H1 (cell line): ENCODE results near the gene BEAN1. TPM values are rescaled to one million over a fixed set of nuclear protein-coding genes. Genes with fewer than 3 reads are reported as not detected.
A peak's percentile ranks its signal among the peaks of the same experiment; 100 is the strongest.

Source experiments
- CTCF ChIA-PET: fragments of 300-600 bp; sonication (Branson Sonifier 250); formaldehyde crosslinking; loops from one replicate; lab custom pipeline; 2021; ENCODE audit not compliant: partially characterized antibody; lab: Charles Lee
- POLR2A ChIA-PET: fragments of 300-600 bp; sonication (Branson Sonifier 250); formaldehyde crosslinking; loops from one replicate; lab custom pipeline; 2021; ENCODE audit warnings: inconsistent platforms; ENCODE audit not compliant: partially characterized antibody; lab: Charles Lee
- DNase-seq, 2 experiments: peaks; one replicate each; pipeline versions ENCODE4 v3.0.0 to v3.0.0-alpha.2; 2010 to 2022; ENCODE audit warnings: low spot score in 2 of 2, low read depth in 1 of 2, mixed read lengths in 1 of 2
- FAIRE-seq: peaks from 2 replicates; lab custom pipeline; 2011; peaks lifted over from hg19 to GRCh38; lab: Jason Lieb, UNC
- H2AFZ ChIP-seq: 2 replicates; pipeline ENCODE4 v1.8.1; 2012; ENCODE audit warnings: low read length, inconsistent platforms
- H2AK5ac ChIP-seq: 2 replicates; pipeline ENCODE4 v1.6.1; 2013; ENCODE audit warnings: low read depth, low read length
- H2BK120ac ChIP-seq: replicated peaks from 2 replicates; pipeline ENCODE3; 2013; ENCODE audit warnings: low read depth, low read length, inconsistent platforms
- H2BK12ac ChIP-seq: 2 replicates; pipeline ENCODE4 v1.6.1; 2013; ENCODE audit warnings: low read depth, low read length
- H2BK15ac ChIP-seq: 2 replicates; pipeline ENCODE4 v1.6.1; 2013; ENCODE audit warnings: low read length
- H2BK20ac ChIP-seq: 2 replicates; pipeline ENCODE4 v1.6.1; 2013; ENCODE audit warnings: low read length
- H2BK5ac ChIP-seq: 2 replicates; pipeline ENCODE4 v1.6.1; 2013; ENCODE audit warnings: low read depth, low read length
- H3K14ac ChIP-seq: 2 replicates; pipeline ENCODE4 v1.6.1; 2013; ENCODE audit warnings: inconsistent platforms; ENCODE audit not compliant: insufficient read length
- H3K18ac ChIP-seq: 2 replicates; pipeline ENCODE4 v1.6.1; 2013; ENCODE audit warnings: low read length; ENCODE audit errors: extremely low read depth
- H3K23ac ChIP-seq: 2 replicates; pipeline ENCODE4 v1.6.1; 2013; ENCODE audit warnings: inconsistent platforms; ENCODE audit not compliant: insufficient read length
- H3K23me2 ChIP-seq: 2 replicates; pipeline ENCODE4 v1.6.1; 2013; ENCODE audit warnings: low read depth, low read length
- H3K27ac ChIP-seq: 2 replicates; pipeline ENCODE4 v1.6.1; 2011; ENCODE audit warnings: low read depth, low read length, inconsistent platforms
- H3K27me3 ChIP-seq, 4 experiments: replicated peaks in 1 of 4; 1 replicate in 1 of 4; 2 replicates in 3 of 4; pipeline versions ENCODE4 v1.6.1 to v1.8.1; 2011 to 2013; ENCODE audit warnings: low read length in 3 of 4, mild to moderate bottlenecking in 3 of 4, inconsistent platforms in 2 of 4, mixed read lengths in 2 of 4, moderate library complexity in 1 of 4; ENCODE audit not compliant: control insufficient read depth in 3 of 4, insufficient read depth in 3 of 4; ENCODE audit errors: extremely low read depth in 1 of 4
- H3K36me3 ChIP-seq, 4 experiments: 2 replicates each; pipeline versions ENCODE4 v1.6.1 to v1.8.1; 2011 to 2013; ENCODE audit warnings: mild to moderate bottlenecking in 4 of 4, low read length in 3 of 4, moderate library complexity in 2 of 4, control low read depth in 1 of 4, inconsistent platforms in 1 of 4; ENCODE audit not compliant: insufficient read depth in 4 of 4, control insufficient read depth in 2 of 4
- H3K4ac ChIP-seq: replicated peaks from 2 replicates; pipeline ENCODE3; 2013; ENCODE audit warnings: low read length, low read depth, mixed read lengths, inconsistent platforms; ENCODE audit not compliant: insufficient read length
- H3K4me1 ChIP-seq, 4 experiments: replicated peaks in 1 of 4; 1 replicate in 1 of 4; 2 replicates in 3 of 4; pipeline versions ENCODE4 v1.6.1 to v1.8.1; 2011 to 2013; ENCODE audit warnings: low read length in 3 of 4, inconsistent platforms in 2 of 4, mixed read lengths in 1 of 4; ENCODE audit not compliant: insufficient read depth in 4 of 4, control insufficient read depth in 3 of 4
- H3K4me2 ChIP-seq, 2 experiments: 2 replicates each; pipeline versions ENCODE4 v1.6.1 to v1.8.1; 2011 to 2013; ENCODE audit warnings: low read depth in 2 of 2, low read length in 2 of 2, control low read depth in 1 of 2, inconsistent platforms in 1 of 2, mild to moderate bottlenecking in 1 of 2; ENCODE audit not compliant: insufficient read depth in 1 of 2
- H3K4me3 ChIP-seq, 4 experiments: fragments of 200-600, 300-600 bp in 1 of 4; sonication (generic), shearing (Covaris generic), sonication (Bioruptor Twin) in 1 of 4; 2 replicates each; pipeline versions ENCODE4 v1.5.1 to v1.8.1; 2011 to 2016; ENCODE audit warnings: low read length in 4 of 4, low read depth in 3 of 4, control low read depth in 2 of 4, inconsistent platforms in 2 of 4, mild to moderate bottlenecking in 2 of 4, mixed read lengths in 1 of 4, moderate library complexity in 1 of 4; ENCODE audit not compliant: insufficient read depth in 2 of 4; ENCODE audit errors: extremely low read depth in 1 of 4
- H3K56ac ChIP-seq: replicated peaks from 2 replicates; pipeline ENCODE3; 2013; ENCODE audit warnings: low read depth, mild to moderate bottlenecking, mixed read lengths, low read length, inconsistent platforms; ENCODE audit not compliant: insufficient read length
- H3K79me1 ChIP-seq: 2 replicates; pipeline ENCODE4 v1.6.1; 2013; ENCODE audit warnings: low read depth, low read length, control low read depth
- H3K79me2 ChIP-seq, 2 experiments: 2 replicates each; pipeline versions ENCODE4 v1.6.1 to v1.8.1; 2012 to 2013; ENCODE audit warnings: low read length in 2 of 2, mild to moderate bottlenecking in 2 of 2, inconsistent platforms in 1 of 2; ENCODE audit not compliant: insufficient read depth in 2 of 2, control insufficient read depth in 1 of 2
- H3K9ac ChIP-seq, 4 experiments: replicated peaks in 1 of 4; 1 replicate in 1 of 4; 2 replicates in 3 of 4; pipeline versions ENCODE4 v1.6.1 to v1.8.1; 2011 to 2013; ENCODE audit warnings: low read depth in 3 of 4, low read length in 3 of 4, control low read depth in 2 of 4, mild to moderate bottlenecking in 2 of 4, moderate library complexity in 2 of 4, inconsistent platforms in 1 of 4; ENCODE audit errors: extremely low read depth in 1 of 4
- H3K9me3 ChIP-seq, 2 experiments: 2 replicates each; pipeline versions ENCODE4 v1.6.1 to v1.8.1; 2012 to 2013; ENCODE audit warnings: mild to moderate bottlenecking in 2 of 2, moderate library complexity in 2 of 2, control low read depth in 1 of 2, inconsistent platforms in 1 of 2, low read depth in 1 of 2, low read length in 1 of 2, mixed read lengths in 1 of 2; ENCODE audit not compliant: insufficient read depth in 2 of 2
- H4K20me1 ChIP-seq, 2 experiments: replicated peaks in 1 of 2; 2 replicates each; pipeline versions ENCODE3 to v1.8.1; 2011 to 2013; ENCODE audit warnings: inconsistent platforms in 2 of 2, low read length in 2 of 2, mild to moderate bottlenecking in 1 of 2; ENCODE audit not compliant: insufficient read depth in 2 of 2, control insufficient read depth in 1 of 2
- H4K5ac ChIP-seq: 2 replicates; pipeline ENCODE4 v1.6.1; 2013; ENCODE audit warnings: low read length, low read depth, mixed read lengths, inconsistent platforms; ENCODE audit not compliant: insufficient read length
- H4K8ac ChIP-seq: 2 replicates; pipeline ENCODE4 v1.8.0; 2013; ENCODE audit warnings: mild to moderate bottlenecking, moderate library complexity, low read length, inconsistent platforms; ENCODE audit not compliant: insufficient read depth; ENCODE audit errors: extremely low read depth
- H4K91ac ChIP-seq: replicated peaks from 2 replicates; pipeline ENCODE3; 2013; ENCODE audit warnings: low read length, mixed read lengths, inconsistent platforms; ENCODE audit not compliant: insufficient read length
- CBX5 ChIP-seq: fragments of 300-800, 300-1000 bp; sonication (generic); IDR thresholded peaks from 2 replicates; pipeline ENCODE4 v1.7.1; 2016; ENCODE audit warnings: antibody characterized with exemption, low read length, low read depth
- CHD1 ChIP-seq: IDR thresholded peaks from 2 replicates; pipeline ENCODE4 v1.6.1; 2012; ENCODE audit warnings: low read depth, low read length, improper control_type of control experiment
- KDM5A ChIP-seq: fragments of 200-600 bp; IDR thresholded peaks from 2 replicates; pipeline ENCODE4 v1.7.1; 2012; ENCODE audit warnings: mild to moderate bottlenecking, low read length, inconsistent platforms, mixed read lengths
- NRF1 ChIP-seq: IDR thresholded peaks from 2 replicates; pipeline ENCODE4 v1.6.1; 2011; ENCODE audit warnings: mild to moderate bottlenecking, low read depth, low read length, improper control_type of control experiment
- RAD21 ChIP-seq, 2 experiments: IDR thresholded peaks in 1 of 2; conservative IDR thresholded peaks in 1 of 2; 2 replicates each; pipeline ENCODE4 v1.6.1; 2011; ENCODE audit warnings: low read depth in 2 of 2, low read length in 2 of 2, improper control_type of control experiment in 1 of 2, inconsistent platforms in 1 of 2, mild to moderate bottlenecking in 1 of 2, moderate library complexity in 1 of 2
- SUZ12 ChIP-seq: fragments of 200-600 bp; sonication (generic); IDR thresholded peaks from 2 replicates; pipeline ENCODE4 v1.6.1; 2012; ENCODE audit warnings: mild to moderate bottlenecking, inconsistent platforms, low read length, moderate library complexity, mixed read lengths
- TAF1 ChIP-seq: IDR thresholded peaks from 2 replicates; pipeline ENCODE4 v1.6.1; 2011; ENCODE audit warnings: mild to moderate bottlenecking, low read depth, low read length
- TAF7 ChIP-seq: optimal IDR thresholded peaks from 2 replicates; pipeline ENCODE3; 2011; ENCODE audit warnings: low read depth, mild to moderate bottlenecking, inconsistent platforms, low read length, moderate library complexity, borderline replicate concordance
- YY1 ChIP-seq: IDR thresholded peaks from 2 replicates; pipeline ENCODE4 v1.6.1; 2011; ENCODE audit warnings: low read depth, mild to moderate bottlenecking, low read length
- ZNF274 ChIP-seq: IDR thresholded peaks from 2 replicates; pipeline ENCODE4 v1.7.0; 2012; ENCODE audit warnings: low read length, borderline replicate concordance; ENCODE audit errors: extremely low read depth
- WGBS, 2 experiments: shearing (Covaris generic) in 1 of 2; methylation state at CpG; one replicate each; pipeline versions ENCODE4 v1.1.6 to v1.1.7; 2013 to 2015; ENCODE audit warnings: low lambda C conversion rate in 2 of 2, mixed read lengths in 2 of 2, inconsistent platforms in 1 of 2, low coverage in 1 of 2, missing lambda C conversion rate in 1 of 2; ENCODE audit not compliant: insufficient replicate concordance in 2 of 2, insufficient coverage in 1 of 2, insufficient read length in 1 of 2; ENCODE audit errors: extremely low coverage in 1 of 2, missing lambda C conversion rate in 1 of 2; 5-methylcytosine and 5-hydroxymethylcytosine counted together
- polyA plus RNA-seq, 7 experiments: library from polyadenylated mRNA; depleted of rRNA in 3 of 7; stranded (reverse) in 5 of 7; unstranded in 2 of 7; fragments of >200 nt in 5 of 7; fragments of 200-250 nt in 2 of 7; gene quantifications; 1 replicate in 5 of 7; 2 replicates in 1 of 7; 4 replicates in 1 of 7; pipeline versions ENCODE4 v1.2.1 to v1.2.3, GENCODE V29; 2011 to 2013; ENCODE audit warnings: missing spikeins in 2 of 7, mixed read lengths in 2 of 7
- total RNA-seq: library from RNA; stranded (reverse); fragmentation: NEBNext Ultra II Directional; extraction: Animal tissue kit (Norgen Biotek cat#: 25700); gene quantifications from 2 replicates; pipeline ENCODE4 v1.2.1, GENCODE V29; 2021

BEAN1 gene
- total and polyA plus RNA-seq, 2 of the 8 experiments (the other 6 are each of a cell fraction or from before 2014, with no cell fraction given): 0.08 TPM; not detected in 1

GRCh38 chr16:66490774-66491715 lies 64.0 kb downstream of the BEAN1 start:
- Histone ChIP-seq H3K4me1 (no peaks in the 10 kb centered on the region; a peak in 1 of 7 replicates), H3K9me3 (peaks cover 0 to 11% of the 10 kb centered on the region in 2 experiments; a peak in 1 of 4 replicates), H4K91ac (no peak overlapping the region), H2BK12ac (0 out of 2 replicates have a peak overlapping the region, but pooled peaks have one; percentile 9), H3K14ac (no peak overlapping the region), H2BK15ac (no peak overlapping the region), H3K79me2 (no peaks in the 10 kb centered on the region), H3K27ac (no peak overlapping the region), H2AFZ (no peak overlapping the region), H3K36me3 (no peaks in the 10 kb centered on the region), H3K27me3 (no peaks in the 10 kb centered on the region; a peak in 1 of 7 replicates), H3K9ac (no peak overlapping the region), H3K23ac (no peak overlapping the region), H3K4ac (no peak overlapping the region), H3K79me1 (no peaks in the 10 kb centered on the region), H2BK120ac (no peak overlapping the region), H4K8ac (no peak overlapping the region), H2BK20ac (no peak overlapping the region), H3K18ac (no peak overlapping the region; the same call in none of the 2 replicates), H3K23me2 (peaks cover 3% of the 10 kb centered on the region; the same call in 1 of the 2 replicates), H4K20me1 (no peaks in the 10 kb centered on the region), H3K56ac (no peak overlapping the region), H3K4me2 (no peak overlapping the region), H4K5ac (no peak overlapping the region), H3K4me3 (no peak overlapping the region), H2AK5ac (no peak overlapping the region), H2BK5ac (no peak overlapping the region)
- TF ChIP-seq SUZ12 (no peak), YY1 (no peak), CHD1 (no peak), ZNF274 (no peak), KDM5A (no peak), NRF1 (no peak), CBX5 (no peak), TAF7 (no peak), TAF1 (no peak), RAD21 (IDR thresholded peaks at IDR 0.05 in 1 of 2, conservative IDR thresholded peaks at IDR 0.05 in 1 of 2; ENCODE audit: low read depth in 2 of 2, low read length in 2 of 2) (no peak)
- WGBS, 2 experiments: 87% methylated on average over 6 of the region's 8 CpGs; no CpG with 5 or more reads in 1 of the 2 experiments
- FAIRE-seq: no peak
- ChIA-PET POLR2A (no interaction called here), CTCF (interaction anchor here (0.9 to 3.3 kb wide), 9 partner anchors 13 to 139 kb away, joined by 4 to 17 read pairs (median 5); no protein-coding TSS in a partner anchor)
- no peak for DNase-seq
